Retinal pigment epithelial cell (primary cell): ENCODE data around the gene FXYD5.

Experiments used
- DNase-seq: peaks from one replicate; pipeline ENCODE4 v3.0.0-alpha.2; 2010; ENCODE audit warnings: low read depth
- H3K4me3 ChIP-seq: 2 replicates; pipeline ENCODE4 v1.5.1; 2011; ENCODE audit warnings: mild to moderate bottlenecking, low read length, control low read depth, moderate library complexity
- TF ChIP-seq, protein P1 (sequence below): conservative IDR thresholded peaks from 2 replicates; pipeline ENCODE4 v1.5.1; 2011; ENCODE audit warnings: low read depth, low read length, control low read depth, inconsistent platforms

The FXYD5 gene

DNA sequence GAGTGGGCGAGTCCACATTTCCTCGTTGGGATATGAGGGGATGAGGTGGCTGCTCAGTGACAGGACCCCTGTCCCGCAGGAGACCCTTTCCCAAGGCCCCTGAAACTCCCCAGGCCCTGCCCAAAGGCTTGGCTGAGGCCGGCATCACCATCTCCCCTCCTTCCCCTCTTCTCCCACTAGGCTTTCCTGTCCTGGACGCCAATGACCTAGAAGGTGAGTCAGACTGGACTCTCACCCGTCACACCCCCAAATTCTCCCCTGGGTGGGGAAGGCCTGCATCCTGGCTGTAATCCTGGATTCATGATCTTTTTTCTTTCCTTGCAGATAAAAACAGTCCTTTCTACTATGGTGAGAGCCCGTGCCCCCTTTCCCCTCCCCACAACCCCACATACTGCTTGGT, 33.6 kb upstream of the FXYD5 start:
- no peak for DNase-seq
- H3K4me3 ChIP-seq = no peak overlapping the region

DNA sequence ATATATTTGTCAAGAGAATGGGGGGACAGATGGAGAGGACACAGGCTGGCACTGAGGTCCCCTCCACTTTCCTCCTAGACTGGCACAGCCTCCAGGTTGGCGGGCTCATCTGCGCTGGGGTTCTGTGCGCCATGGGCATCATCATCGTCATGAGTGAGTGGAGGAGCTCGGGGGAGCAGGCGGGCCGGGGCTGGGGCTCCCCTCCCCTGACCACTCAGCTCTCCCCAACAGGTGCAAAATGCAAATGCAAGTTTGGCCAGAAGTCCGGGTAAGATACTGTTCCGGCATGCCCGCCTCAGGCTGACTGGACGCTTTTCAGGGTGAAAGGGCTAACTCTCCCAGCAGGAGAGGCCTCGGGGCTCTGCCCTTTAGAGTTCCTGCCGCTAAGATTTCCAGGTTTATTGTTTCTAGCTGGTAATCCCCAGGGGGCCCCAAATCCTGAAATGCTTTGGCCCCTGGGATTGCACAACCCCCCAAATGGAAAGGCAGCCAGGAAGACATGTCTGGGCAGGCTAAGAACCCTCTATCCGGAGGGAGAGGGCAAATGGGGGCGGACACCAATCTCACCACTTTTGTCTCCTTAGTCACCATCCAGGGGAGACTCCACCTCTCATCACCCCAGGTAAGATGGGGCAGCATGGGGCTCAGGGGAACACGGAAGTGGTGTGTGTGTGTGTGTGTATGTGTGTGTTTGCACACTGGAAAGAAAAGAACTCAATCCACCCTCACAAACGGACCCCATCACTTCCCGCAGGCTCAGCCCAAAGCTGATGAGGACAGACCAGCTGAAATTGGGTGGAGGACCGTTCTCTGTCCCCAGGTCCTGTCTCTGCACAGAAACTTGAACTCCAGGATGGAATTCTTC, 31.6 kb upstream of the FXYD5 start:
- H3K4me3 ChIP-seq = no peak overlapping the region
- TF ChIP-seq, protein P1, sequence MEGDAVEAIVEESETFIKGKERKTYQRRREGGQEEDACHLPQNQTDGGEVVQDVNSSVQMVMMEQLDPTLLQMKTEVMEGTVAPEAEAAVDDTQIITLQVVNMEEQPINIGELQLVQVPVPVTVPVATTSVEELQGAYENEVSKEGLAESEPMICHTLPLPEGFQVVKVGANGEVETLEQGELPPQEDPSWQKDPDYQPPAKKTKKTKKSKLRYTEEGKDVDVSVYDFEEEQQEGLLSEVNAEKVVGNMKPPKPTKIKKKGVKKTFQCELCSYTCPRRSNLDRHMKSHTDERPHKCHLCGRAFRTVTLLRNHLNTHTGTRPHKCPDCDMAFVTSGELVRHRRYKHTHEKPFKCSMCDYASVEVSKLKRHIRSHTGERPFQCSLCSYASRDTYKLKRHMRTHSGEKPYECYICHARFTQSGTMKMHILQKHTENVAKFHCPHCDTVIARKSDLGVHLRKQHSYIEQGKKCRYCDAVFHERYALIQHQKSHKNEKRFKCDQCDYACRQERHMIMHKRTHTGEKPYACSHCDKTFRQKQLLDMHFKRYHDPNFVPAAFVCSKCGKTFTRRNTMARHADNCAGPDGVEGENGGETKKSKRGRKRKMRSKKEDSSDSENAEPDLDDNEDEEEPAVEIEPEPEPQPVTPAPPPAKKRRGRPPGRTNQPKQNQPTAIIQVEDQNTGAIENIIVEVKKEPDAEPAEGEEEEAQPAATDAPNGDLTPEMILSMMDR = no peak
- DNase-seq = no peak

More for the DNA sequence above, 33.6 kb upstream of the FXYD5 start:
- TF ChIP-seq, protein P1 = no peak

DNA sequence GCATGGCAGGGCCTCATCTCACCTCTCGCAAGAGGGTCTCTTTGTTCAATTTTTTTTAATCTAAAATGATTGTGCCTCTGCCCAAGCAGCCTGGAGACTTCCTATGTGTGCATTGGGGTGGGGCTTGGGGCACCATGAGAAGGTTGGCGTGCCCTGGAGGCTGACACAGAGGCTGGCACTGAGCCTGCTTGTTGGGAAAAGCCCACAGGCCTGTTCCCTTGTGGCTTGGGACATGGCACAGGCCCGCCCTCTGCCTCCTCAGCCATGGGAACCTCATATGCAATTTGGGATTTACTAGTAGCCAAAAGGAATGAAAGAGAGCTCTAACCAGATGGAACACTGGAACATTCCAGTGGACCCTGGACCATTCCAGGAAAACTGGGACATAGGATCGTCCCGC, 31.0 kb upstream of the FXYD5 start:
- H3K4me3 ChIP-seq = no peak overlapping the region
- DNase-seq = no peak
- TF ChIP-seq, protein P1 = no peak

DNA sequence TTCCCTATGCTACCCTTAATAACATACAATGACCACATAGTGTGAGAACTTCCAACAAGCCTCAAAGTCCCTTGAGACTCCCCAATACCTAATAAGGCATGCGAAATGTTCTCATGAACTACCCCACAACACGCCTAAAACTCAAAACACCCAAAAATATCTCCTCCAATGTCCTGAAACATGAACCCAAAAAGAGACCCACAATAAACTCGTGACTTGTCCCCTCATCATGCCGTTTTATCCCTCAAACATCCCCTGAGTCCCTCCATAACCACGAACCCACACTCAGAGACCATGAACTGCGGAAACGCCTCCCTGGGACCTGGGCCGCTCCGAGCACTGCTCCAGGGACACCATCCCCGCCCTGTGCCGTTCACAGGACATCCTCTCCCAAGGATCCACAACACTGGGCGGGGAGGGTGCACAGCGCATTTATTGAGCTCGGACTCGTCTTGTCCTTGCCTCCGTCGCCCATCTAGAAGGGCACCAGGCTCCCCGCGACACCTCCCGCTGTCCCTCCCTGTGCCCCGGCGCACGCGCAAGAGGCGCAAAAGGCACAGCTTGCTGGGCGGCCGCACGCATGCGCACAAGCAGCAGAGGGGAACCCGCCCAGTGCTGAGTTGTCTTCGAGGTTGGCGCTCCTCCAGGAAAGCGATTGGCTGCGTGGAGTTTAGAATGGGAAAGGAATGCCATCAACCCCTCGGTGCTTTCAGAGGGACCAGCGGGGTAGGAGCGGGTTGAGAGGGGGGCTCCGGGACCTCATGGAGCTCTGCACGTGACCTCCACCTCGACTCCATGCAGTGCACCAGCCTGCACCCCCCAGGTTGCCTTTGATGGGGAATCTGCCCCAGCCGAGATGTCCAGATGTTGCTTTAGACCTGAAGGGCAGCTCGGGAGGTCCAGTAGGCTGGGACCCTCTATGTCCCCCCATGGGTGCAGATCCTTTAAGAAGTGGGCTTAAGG, 30.2 kb upstream of the FXYD5 start:
- H3K4me3 ChIP-seq = peak overlapping the region; percentile 61

DNA sequence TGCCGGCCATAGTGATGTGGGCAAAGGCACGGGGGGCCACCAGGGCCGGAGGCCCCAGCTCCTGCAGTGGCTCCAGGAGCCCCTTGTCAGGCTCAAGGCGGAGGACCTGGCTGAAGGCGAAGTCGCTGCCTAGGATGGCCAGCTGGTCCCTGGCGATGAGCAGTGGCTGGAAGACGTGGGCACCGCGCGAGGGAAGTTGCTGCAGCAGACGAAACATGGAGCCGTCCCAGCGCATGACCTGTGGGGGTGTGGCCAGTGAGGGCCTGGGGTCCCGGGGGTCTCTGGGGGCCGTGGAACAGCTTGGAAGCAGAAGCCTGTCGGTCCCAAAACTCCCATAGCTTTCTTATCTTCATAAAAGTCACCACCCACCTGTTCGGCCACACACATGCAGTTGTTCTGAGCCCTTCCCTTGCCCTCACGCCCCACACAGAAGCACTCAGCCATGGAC, 29.2 kb upstream of the FXYD5 start:
- H3K4me3 ChIP-seq = no peak overlapping the region
- DNase-seq = no peak
- TF ChIP-seq, protein P1 = no peak

More for the DNA sequence above, 30.2 kb upstream of the FXYD5 start:
- TF ChIP-seq, protein P1 = no peak
- no peak for DNase-seq

DNA sequence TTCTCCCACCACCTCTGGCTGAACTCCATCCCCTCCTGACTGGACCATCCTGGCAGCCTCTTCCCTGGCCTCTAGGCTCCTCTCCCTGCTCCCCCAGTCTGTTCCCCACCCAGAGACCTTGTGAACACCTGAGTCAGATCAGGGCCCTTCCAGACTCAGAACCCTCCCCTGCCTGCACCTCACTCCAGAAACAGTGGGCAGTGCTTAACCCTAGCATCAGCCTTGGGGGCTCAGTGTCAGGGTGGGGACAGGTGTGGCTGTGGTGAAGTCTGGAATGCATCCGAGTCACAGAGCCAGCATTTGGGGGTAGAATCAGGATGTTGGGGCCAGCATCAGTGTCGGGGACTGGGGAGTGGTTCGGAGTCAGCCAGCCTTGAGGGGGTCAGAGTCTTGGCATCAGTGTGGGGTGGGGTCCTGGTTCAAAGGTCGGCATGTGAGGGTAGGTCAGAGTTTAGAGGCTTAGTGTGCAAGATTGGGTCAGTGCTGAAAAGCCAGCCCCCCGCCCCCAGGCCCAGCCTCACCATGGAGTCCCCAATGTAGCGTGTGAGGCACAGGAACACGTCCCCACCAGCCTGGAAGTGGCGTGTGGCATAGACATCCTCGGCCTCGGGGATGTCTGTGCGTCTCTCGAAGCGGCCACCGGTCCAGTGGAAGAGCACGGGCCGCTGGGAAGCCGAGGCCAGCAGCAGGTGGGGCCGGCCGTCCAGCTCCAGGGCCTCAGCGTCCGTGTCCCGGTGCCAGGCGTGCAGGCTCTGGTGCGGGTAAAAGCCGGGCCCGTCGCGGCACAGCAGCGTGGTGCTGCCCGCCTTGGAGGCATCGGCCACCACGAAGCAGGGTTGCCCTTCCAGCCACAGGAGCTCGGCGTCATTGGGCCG, 28.5 kb upstream of the FXYD5 start:
- TF ChIP-seq, protein P1 = no peak
- no peak for DNase-seq
- no peak overlapping the region for H3K4me3 ChIP-seq
